CD4-positive, alpha-beta T cell treated with Interleukin-4 for 4 hours (primary cell): Measurements from ENCODE around the gene BEGAIN.

ENCODE experiments used
- DNase-seq: peaks from one replicate; pipeline ENCODE4 v3.0.0-alpha.2; 2020

BEGAIN gene

DNA sequence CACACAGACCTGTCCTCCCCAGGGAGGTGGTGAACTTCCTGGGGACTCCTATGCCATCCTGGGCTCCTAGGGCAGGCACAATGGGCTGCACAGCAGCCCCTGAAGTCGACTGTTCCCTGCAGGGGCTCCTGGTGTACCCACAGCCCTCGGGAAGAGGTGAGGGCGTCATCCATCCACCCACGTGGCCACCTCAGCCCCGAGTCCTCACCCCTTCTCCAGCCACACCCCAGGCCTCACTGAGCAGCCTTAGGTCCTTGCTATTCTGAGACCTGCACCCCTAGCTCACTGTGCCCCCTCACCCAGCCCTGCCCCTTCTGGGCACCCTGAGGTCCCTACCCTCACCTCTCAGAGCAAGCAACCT lies 38.9 kb downstream of the BEGAIN start:
- no peak for DNase-seq

GRCh38 chr14:100547633-100548294 lies 39.5 kb downstream of the BEGAIN start:
- DNase-seq, result peak; percentile 24

GRCh38 chr14:100546051-100546443 lies 41.2 kb downstream of the BEGAIN start:
- DNase-seq, result peak; percentile 17

- DNase-seq, result no peak
Measured at GRCh38 chr14:100545359-100545758, 41.9 kb downstream of the BEGAIN start.

- DNase-seq, result no peak
Measured at GRCh38 chr14:100544506-100545141, 42.6 kb downstream of the BEGAIN start.

- DNase-seq, result no peak
Measured at GRCh38 chr14:100543471-100544455, 43.5 kb downstream of the BEGAIN start.

DNA sequence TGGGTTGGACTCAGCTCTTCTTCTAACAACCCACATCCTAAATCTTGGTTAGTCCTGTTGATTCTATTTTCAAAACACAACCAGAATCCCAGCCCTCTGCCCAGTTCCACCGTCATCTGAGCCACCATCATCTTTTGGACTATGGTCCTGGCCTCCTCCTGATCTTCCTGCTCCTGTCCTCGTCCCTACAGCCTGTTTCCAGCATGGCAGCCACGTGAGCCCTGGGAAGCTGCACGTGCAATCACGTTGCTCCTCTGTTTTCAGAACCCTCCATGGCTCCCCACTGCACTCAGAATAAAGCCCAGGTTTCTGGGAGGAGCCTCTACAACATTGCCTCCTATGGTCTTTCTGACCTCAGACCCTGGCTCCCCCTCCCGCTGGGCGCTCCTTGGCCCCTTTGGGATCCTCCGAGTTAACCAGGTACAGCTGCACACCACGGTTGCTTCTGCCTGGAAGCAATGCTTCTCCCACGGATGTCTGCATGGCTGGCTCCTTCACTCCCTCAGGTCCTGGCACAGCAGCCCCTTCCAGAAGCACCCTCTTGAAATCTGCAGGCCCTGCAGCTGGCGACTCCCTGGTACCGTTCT lies 44.5 kb downstream of the BEGAIN start:
- DNase-seq, result no peak

DNA sequence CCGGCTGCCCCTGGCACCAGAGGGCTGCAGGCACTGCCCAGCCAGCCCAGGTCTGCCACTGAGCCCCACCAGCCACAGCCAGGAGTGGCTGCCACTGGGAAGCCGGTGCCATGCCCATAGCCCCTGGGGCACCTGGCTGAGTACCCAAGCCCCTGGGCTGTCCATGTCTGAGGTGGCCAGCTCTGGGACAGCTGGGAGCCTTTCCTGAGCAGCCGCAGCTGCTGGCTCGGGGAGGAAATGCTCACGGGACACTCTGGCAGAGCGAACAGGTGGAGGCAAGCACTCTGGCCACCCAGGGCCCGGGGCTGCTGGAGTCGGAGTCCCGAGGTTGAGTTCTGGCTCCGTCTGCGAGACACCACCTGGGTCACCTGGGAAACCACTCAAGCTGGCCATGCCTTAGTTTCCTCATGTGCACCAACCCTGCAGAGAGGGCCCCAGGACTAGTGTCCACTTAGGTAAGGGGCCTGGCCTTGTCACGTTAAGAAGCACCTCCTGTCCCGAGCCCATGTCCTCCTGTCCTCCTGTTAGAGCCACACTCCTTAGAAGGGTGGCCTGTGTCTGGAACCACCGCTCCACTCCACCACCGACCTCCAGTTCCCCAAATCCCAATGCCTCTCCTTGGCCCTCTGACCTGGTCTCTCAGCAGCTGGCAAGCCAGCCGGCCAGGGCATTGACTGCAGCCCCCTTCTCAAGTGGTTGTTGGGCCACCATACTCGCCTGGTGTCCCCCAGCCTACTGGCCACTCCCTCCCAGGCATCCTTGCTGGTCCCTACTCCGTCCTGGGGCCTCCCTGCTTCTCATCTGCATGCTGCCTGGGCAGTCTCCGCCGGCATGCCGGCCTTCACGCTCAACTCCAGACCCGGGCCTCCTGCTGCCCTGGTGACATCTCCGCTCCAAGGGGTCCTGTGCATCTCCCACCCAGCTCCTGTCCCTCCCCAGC lies 45.3 kb downstream of the BEGAIN start:
- DNase-seq, result no peak

- DNase-seq, result no peak
Measured at GRCh38 chr14:100540926-100541620, 46.1 kb downstream of the BEGAIN start.

DNA sequence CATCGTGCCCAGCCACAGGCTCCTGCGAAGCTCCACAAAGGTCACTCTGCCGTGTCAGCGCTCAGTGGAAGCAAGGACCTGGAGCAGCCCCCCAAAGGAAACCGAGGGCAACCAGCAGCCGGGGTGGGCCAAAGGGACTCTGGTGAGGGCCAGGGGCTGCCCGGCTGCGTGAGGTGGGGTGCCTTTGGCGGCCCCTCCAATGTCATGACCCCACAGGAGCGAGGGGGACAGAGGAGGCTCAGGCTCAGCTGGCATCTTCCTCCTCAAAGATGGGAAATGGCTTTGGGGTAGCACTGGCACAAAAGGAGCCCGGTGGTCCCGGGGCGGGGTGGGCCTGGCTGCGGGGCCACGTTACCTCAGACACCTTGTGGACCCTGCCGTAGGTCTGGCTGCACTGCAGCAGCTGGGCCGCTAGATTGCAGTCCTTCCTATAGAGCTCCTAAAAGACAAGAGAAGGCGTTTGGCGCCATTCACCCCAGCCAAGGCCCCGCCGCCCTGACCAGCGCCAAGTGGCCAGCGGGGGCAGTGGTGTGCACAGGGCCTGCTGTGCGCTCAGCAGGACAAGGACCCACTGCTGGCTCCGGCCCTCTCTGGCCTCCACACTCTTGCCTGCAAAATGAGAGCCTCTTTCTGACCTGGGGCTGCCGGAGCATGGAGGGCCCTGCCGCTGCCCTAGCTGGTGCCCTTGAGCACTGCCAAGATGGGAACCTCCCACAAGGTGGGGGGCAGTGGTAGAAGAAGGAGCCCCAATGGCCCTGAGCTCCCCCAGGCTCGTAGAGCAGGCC lies 46.9 kb downstream of the BEGAIN start:
- no peak for DNase-seq

- no peak for DNase-seq
Measured at GRCh38 chr14:100539766-100540140, 47.5 kb downstream of the BEGAIN start.

- no peak for DNase-seq
Measured at GRCh38 chr14:100539003-100539660, 48.1 kb downstream of the BEGAIN start.

DNA sequence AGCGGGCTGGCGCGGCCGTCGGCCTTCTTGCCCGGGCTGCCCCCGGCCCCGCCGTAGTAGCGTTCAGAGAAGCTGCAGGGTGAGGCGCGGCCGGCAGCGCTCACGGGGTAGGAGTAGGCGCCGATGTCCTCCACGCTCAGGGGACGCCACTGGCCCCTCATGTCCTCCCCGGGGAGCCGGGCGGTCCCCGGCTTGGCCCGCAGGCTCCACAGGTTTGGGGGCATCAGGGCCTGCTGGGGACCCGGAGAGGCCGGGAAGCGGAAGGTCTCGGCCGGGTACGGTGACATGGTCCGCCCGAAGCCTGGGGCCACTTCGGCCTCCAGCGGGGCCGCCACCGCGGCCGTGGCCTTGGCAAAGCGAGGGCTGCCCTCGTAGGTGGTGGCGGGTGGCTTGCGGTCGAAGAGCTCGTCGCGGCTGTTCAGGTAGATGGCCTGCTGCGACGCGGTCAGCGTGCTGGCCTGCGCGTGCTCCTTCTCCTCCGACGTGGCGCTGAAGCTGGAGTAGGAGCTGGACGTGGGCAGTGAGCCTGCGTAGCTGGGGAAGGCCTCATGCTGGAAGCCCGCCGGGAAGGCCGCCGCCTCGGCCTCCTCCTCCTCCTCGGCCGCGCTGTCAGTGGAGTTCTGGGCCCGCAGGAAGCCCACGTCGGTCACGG lies 48.7 kb downstream of the BEGAIN start:
- DNase-seq, result no peak

DNA sequence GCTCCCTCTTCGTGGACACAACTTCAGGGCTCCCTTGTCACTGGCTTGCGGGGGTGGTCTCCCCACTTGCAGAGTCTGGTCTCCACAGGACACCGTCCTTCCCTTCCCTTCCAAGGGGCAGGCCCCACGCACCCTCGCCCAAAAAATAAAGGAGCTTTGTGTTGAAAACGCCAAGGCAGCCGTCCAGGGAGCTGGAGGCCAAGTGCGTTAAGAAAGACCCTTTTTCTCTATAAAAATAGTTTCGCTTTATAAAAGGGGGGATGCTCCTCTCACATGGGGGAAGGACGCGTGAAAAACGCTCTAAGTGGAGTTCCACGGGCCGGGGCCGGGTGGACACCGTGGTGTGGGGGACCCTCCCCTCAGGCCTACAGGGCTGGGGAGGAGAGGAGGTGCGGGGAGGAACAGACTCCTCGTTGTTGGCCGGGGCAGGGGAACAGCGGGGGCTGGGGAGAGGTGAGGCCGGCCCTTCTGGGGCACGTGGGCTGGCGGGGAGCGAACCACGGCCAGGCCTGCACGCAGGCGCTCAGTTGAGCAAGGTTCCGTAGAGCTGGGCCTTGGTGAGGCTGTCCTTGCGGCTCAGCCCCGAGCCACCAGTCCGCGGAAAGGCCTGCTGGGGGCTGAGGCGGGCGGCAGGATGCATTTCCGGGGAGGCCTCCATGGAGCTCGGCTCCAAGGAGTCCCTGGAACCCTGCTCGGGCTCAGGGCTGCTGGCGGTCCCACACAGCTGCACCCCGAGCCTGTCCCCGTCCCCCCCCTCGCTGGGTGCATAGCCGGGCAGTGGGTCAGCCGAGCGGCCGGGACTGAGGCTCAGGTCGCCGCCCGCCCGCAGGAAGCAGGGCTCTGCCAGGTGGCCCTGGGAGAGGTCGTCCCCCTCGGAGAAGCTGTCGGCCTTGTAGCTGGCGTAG lies 49.5 kb downstream of the BEGAIN start:
- no peak for DNase-seq

DNA sequence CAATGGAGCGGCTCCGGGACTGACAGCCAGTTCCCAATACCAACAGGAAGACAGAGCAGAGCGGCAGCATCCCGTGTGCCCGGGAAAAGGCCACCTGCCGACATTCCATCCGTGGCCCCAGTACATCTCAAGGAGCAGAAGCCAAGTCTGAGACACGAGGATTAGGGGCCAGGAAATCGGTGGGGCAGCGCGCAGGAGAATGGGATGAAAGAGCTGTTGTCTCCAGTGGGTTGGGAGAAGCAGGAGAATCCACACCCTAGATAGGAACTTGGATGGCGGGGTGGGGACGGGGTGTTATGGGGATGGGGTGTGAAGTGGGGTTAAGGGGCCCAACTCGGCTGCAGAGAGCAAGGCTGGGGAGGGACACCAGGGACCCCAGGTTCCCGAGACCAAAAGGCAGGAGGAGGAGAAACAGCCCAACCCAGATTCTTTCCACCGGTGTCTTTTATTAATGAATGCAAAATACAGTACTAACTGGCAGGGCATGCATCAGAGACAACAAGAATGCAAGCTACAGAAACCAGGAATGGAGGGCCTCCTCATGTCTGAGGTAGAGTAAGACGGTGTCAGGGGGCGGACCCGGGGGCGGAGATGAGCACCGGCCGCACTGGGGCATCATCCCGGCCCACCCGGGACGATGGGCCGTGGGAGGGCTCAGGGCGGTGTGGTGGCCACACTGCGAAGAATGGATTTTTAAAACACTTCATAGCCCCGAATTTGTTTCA lies 50.3 kb downstream of the BEGAIN start:
- DNase-seq, result no peak

GRCh38 chr14:100536121-100536510 lies 51.1 kb downstream of the BEGAIN start:
- DNase-seq, result no peak

DNA sequence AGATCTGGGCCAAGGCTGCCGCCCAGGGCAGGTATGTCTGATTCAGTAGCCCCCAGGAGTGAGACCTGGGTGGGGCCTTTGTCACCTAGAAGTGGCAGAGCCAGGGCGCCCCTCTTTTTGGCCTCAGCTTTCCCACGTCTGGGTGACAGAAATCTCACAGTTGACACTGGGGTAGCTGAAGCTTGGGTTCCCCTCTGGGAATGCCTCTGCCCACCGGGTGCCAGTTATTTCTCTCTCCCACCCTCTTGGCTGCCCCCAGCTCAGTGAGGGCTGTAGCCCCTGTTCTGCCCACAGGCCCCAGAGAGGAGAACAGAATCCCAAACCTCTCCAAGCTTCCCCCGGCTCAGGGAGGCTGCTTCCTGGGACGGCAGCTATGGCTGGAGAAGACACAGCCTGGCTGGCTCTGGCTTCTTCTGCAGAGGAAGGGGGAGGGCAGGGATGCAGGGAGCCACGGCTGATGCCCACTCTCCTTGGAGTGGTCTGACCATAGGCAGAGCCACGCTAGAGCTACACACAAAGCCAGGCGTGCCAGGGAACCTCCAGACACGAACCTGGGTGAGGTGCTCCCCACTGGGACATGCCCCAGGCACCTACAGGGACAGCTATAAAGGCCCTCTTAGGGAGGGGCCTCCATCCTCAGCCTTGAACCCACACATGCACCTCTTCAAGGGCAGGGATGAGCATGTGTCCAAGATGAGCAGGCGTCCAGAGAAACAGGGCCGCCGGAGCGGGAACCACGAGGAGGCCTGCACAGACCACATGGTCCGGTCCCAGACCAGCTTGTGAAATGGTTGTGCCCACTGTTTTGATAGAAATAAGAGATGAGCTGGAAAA lies 51.7 kb downstream of the BEGAIN start:
- no peak for DNase-seq
